Stimulated activated CD4-positive, alpha-beta T cell treated with anti-CD3 and anti-CD28 coated beads, Interleukin-1b, Interleukin-23, amount 100 ng/mL, for 24 hours (primary cell): ENCODE results near the gene ARMC6.
"Not testable (repeated sequence)": the region's sequence is repeated elsewhere in the genome, so short reads cannot be mapped to it uniquely, and the experiment has no call there.

Experiments
- DNase-seq, 4 experiments: peaks; one replicate each; pipeline ENCODE4 v3.0.0-alpha.2; 2020; ENCODE audit warnings: low read depth in 4 of 4, low spot score in 1 of 4

The ARMC6 gene

GRCh38 chr19:19022380-19022961, 10.9 kb upstream of the ARMC6 start:
- DNase-seq = no peak

GRCh38 chr19:19023376-19023775, 10.0 kb upstream of the ARMC6 start:
- not testable (repeated sequence) for DNase-seq

- no peak for DNase-seq
Observed at GRCh38 chr19:19025861-19026260, 7.5 kb upstream of the ARMC6 start.

GRCh38 chr19:19026299-19026971, 7.0 kb upstream of the ARMC6 start:
- DNase-seq = no peak

DNA sequence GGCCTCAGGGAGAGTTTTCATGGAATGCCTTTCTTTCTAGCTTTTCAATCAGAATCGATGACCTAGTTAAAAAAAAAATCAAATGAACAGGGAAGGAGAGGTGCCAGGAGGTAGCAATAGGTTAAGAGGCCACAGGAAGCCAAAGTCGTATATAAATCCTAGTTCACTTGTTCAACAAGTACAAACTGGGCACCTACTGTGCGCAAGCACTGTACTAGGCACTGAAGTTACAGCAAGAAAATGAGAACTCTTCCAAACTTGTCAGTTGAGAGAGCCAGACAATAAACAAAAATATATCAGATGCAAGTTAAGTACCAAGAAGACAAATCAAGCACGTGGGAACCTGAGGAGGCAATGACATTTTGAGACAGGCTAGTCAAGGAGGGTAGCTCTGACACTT, 6.2 kb upstream of the ARMC6 start:
- DNase-seq = no peak

- no peak for DNase-seq
Observed at GRCh38 chr19:19028526-19028925, 4.9 kb upstream of the ARMC6 start.

DNA sequence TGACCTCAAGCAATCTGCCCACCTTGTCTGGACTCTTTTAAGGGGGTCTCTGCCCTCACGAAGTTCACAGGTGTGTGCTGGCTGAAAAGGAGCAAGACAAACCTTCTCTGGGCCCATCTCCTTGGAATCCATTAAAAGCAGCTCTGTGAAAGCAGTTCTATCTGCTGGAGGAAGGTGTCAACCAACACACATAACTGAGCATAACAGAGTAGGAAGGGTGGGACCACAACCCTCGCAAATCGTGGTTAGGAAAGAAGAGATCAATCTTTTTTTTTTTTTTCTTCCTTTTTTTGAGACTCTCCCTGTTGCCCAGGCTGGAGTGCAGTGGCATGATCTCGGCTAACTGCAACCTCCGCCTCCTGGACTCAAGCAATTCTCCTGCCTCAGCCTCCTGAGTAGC, 1.5 kb upstream of the ARMC6 start:
- no peak for DNase-seq

GRCh38 chr19:19032420-19033175, 805 bp upstream of the ARMC6 start:
- peak; percentile 38 to 84 (median 66) for DNase-seq

DNA sequence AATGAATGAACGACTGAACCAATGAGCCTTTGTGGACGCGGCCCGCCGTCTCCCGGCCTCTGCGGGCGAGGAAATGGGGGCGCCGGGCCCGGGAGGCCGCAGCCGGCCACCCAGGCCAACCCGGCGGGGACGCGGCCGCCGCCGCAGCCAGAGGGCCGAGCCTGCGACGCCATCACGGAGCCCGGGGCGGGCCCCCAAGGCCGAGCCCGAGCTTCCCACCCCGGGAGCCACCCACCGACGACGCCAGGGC, 302 bp upstream of the ARMC6 start:
- DNase-seq = peak in 1 of 4 experiments; percentile 2

DNA sequence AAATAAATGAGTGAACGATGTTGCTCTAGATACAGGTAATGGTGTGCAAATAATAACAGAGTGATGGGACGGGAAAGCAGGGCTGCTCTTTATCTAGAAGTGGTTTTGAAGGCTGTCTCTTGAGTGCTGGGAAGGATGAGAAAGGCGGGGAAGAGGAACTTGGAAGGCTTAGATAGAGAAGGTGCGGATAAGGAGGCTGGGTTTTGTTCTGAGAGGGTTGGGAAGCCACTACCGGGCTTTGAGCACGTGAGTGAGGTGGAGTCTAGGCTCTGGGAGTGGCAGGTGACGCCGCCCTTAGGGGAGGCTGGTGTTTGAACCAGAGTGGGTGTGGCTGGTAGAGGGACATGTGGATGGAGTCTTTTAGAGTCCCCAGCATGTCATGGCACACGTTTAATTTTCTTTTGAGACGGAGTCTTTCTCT, 811 bp downstream of the ARMC6 start:
- DNase-seq = peak; percentile 35 to 70 (median 46)

GRCh38 chr19:19039901-19040300, 6.5 kb downstream of the ARMC6 start:
- DNase-seq = no peak

- no peak for DNase-seq
Observed at GRCh38 chr19:19040417-19040816, 7.0 kb downstream of the ARMC6 start.

DNA sequence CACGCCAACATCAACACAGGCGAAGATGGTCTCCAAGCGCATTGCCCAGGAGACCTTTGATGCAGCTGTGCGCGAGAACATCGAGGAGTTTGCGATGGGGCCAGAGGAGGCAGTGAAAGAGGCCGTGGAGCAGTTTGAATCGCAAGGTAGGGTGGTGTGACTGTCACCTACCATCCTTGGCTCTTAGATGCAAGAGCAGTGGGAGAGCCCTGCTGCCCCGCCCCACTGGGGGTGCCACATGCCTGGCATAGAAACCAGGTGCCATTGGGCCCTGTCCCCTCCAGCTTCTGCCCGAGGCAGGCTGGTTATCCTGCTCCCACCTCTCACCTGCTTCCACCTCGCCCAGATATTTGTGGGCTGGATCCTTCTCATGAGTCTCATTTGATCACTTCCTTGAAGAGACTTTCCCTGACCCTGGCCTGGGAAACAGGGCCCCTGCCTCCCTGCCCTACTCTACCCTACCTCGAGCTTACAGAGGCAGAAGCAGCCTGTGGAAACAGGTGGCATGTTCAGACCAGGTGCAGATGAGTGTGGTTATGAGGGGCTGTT, 9.4 kb downstream of the ARMC6 start:
- DNase-seq = no peak

GRCh38 chr19:19043481-19043880, 10.1 kb downstream of the ARMC6 start:
- DNase-seq = no peak

DNA sequence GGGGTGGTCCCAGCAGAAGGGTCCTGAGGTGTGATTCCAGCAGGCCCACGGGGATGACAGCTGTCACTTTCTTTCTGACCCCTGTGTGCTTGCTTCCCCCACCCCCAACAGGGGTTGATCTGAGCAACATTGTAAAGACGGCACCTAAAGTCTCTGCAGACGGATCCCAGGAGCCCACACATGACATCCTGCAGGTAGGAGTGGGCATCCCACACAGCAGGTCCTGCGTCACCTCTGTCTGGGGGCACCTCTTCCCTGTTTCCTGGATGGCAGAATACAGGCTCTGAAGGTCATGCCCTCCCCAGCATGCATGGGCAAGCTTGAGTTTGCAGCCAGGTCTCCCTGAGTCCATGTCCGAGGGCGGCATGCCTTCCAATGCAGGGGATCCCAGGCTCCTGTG, 10.5 kb downstream of the ARMC6 start:
- DNase-seq = no peak

- no peak for DNase-seq
Observed at GRCh38 chr19:19049406-19049805, 16.0 kb downstream of the ARMC6 start.

- DNase-seq = no peak
Observed at GRCh38 chr19:19050104-19050503, 16.7 kb downstream of the ARMC6 start.

GRCh38 chr19:19050731-19051130, 17.3 kb downstream of the ARMC6 start:
- DNase-seq = no peak

GRCh38 chr19:19051478-19052213, 18.2 kb downstream of the ARMC6 start:
- DNase-seq = no peak

DNA sequence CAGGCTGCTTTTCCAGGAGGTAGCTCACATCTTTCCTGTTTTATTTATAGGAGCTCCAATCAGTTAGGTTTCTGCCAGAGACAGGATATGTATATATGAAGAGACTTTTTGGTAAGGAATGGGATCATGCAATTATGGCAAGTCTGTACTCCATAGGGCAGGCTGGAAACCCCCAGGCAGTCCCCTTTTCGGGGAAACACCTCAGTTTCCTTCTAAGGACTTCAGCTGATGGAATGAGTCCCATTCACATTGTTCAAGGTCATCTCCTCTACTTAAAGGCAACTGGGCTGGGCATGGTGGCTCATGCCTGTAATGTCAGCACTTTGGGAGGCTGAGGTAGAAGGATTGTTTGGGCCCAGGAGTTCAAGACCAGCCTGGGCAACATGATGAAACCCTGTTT, 19.5 kb downstream of the ARMC6 start:
- DNase-seq = no peak

DNA sequence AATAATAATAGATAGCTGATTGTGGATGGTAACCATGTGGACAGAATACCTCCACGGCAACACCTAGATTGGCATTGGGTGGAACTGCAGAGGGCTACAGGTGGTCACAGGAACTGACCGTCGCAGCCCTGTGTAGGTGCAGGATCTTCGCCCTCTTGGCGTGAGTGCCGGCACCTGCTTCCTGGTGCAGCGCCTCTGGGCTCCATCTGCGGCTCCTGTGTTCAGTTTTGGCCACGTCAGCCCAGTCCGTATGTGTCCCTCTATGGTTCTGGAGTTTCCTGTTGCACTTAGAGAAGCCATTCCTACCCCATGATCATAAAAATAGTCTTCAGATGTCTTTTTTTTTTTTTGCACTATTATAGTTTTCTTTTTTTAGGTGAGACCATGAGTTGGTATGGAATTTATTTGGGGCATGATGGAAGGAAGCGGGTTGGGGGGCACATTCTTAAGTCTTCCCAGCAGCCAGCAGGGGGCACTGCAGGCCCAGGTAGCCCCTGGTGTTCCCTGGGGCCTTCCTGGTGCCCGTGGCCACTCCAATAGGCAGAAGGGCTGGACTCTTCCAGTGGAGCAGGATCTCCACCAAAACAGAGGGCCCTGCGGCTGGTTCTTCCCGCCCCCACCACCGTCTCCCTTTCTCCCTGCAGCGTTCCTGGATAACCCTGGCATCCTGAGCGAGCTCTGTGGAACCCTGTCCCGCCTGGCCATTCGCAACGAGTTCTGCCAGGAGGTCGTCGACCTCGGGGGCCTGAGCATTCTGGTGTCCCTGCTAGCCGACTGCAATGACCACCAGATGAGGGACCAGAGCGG, 20.3 kb downstream of the ARMC6 start:
- DNase-seq = peak in 3 of 4 experiments; percentile 23 to 26 (median 24)
